Measurements from ENCODE around the gene PHF8. TPM values are rescaled to one million over a fixed set of nuclear protein-coding genes. Genes with fewer than 3 reads are reported as not detected.
A peak's percentile ranks its signal among the peaks of the same experiment; 100 is the strongest.

The PHF8 gene
- total RNA-seq, 2 experiments from 2014 or later = 39.6 to 41.3 TPM

GRCh38 chrX:54048412-54048811 lies 4.1 kb upstream of the PHF8 start:
- ChIA-PET CTCF (interaction anchor here (1.5 kb wide), 1 partner anchor 12 kb away, joined by 3 read pairs; no protein-coding TSS in a partner anchor), POLR2A (no interaction called here)
- Mint-ChIP-seq H3K9me3 (no peaks in the 10 kb centered on the region), H3K36me3 (ENCODE audit: low read depth) (peaks cover 1% of the 10 kb centered on the region), H3K4me1 (peaks cover 10% of the 10 kb centered on the region), H3K27ac (no peak overlapping the region), H3K27me3 (no peaks in the 10 kb centered on the region), H3K4me3 (no peak overlapping the region)
- no peak for DNase-seq

GRCh38 chrX:54045563-54046228 lies 1.4 kb upstream of the PHF8 start:
- CTCF ChIA-PET = interaction anchor here (0.6 to 1.5 kb wide), 3 partner anchors 16 to 1075 kb away, joined by 3 to 4 read pairs (median 3); no protein-coding TSS in a partner anchor
- Mint-ChIP-seq H3K27ac (peak overlapping the region; percentile 97), H3K9me3 (no peaks in the 10 kb centered on the region), H3K4me1 (peaks cover 16% of the 10 kb centered on the region), H3K27me3 (no peaks in the 10 kb centered on the region), H3K36me3 (ENCODE audit: low read depth) (peaks cover 8% of the 10 kb centered on the region), H3K4me3 (peak overlapping the region; percentile 96)
- DNase-seq = no peak
- POLR2A ChIA-PET = no interaction called here

GRCh38 chrX:54044877-54045338 lies 635 bp upstream of the PHF8 start:
- Mint-ChIP-seq H3K27ac (peak overlapping the region; percentile 97), H3K27me3 (no peaks in the 10 kb centered on the region), H3K4me3 (peak overlapping the region; percentile 96), H3K9me3 (no peaks in the 10 kb centered on the region), H3K4me1 (peaks cover 20% of the 10 kb centered on the region), H3K36me3 (ENCODE audit: low read depth) (peaks cover 12% of the 10 kb centered on the region)
- ChIA-PET CTCF (interaction anchor here (1.2 to 1.5 kb wide), 3 partner anchors 15 to 1075 kb away, joined by 3 to 4 read pairs (median 3); partner anchors contain the start of genes RIBC1 and SMC1A), POLR2A (no interaction called here)
- no peak for DNase-seq

- no peaks in the 10 kb centered on the region for H3K27me3 Mint-ChIP-seq
- H3K4me3 Mint-ChIP-seq = peak overlapping the region; percentile 96
- peaks cover 12% of the 10 kb centered on the region for H3K36me3 Mint-ChIP-seq (ENCODE audit: low read depth)
- no peaks in the 10 kb centered on the region for H3K9me3 Mint-ChIP-seq
- DNase-seq = peak; percentile 36
- H3K4me1 Mint-ChIP-seq = peaks cover 20% of the 10 kb centered on the region
- POLR2A ChIA-PET = no interaction called here
- CTCF ChIA-PET = interaction anchor here (0.6 to 1.4 kb wide), 4 partner anchors 13 to 29 kb away, joined by 3 to 5 read pairs (median 4); no protein-coding TSS in a partner anchor
- H3K27ac Mint-ChIP-seq = peak overlapping the region; percentile 97
Observed at GRCh38 chrX:54043541-54044125, 640 bp downstream of the PHF8 start.

- DNase-seq = no peak
- peak overlapping the region; percentile 97 for H3K27ac Mint-ChIP-seq
- H3K36me3 Mint-ChIP-seq (ENCODE audit: low read depth) = peaks cover 12% of the 10 kb centered on the region
- H3K9me3 Mint-ChIP-seq = no peaks in the 10 kb centered on the region
- ChIA-PET CTCF (interaction anchor here (0.6 to 1.4 kb wide), 5 partner anchors 12 to 151 kb away, joined by 3 to 5 read pairs (median 4); no protein-coding TSS in a partner anchor), POLR2A (no interaction called here)
- H3K4me1 Mint-ChIP-seq = peaks cover 20% of the 10 kb centered on the region
- H3K4me3 Mint-ChIP-seq = peak overlapping the region; percentile 96
- no peaks in the 10 kb centered on the region for H3K27me3 Mint-ChIP-seq
Observed at GRCh38 chrX:54043056-54043455, 1.2 kb downstream of the PHF8 start.

GRCh38 chrX:54042609-54043021 lies 1.7 kb downstream of the PHF8 start:
- POLR2A ChIA-PET = no interaction called here
- DNase-seq = peak; percentile 36
- H3K36me3 Mint-ChIP-seq (ENCODE audit: low read depth) = peaks cover 13% of the 10 kb centered on the region
- H3K4me3 Mint-ChIP-seq = peak overlapping the region; percentile 96
- no peaks in the 10 kb centered on the region for H3K9me3 Mint-ChIP-seq
- peaks cover 20% of the 10 kb centered on the region for H3K4me1 Mint-ChIP-seq
- H3K27me3 Mint-ChIP-seq = no peaks in the 10 kb centered on the region
- H3K27ac Mint-ChIP-seq = peak overlapping the region; percentile 97
- CTCF ChIA-PET = interaction anchor here (0.6 to 1.4 kb wide), 5 partner anchors 12 to 151 kb away, joined by 3 to 5 read pairs (median 3); no protein-coding TSS in a partner anchor

- DNase-seq = no peak
- CTCF ChIA-PET = interaction anchor here (0.8 to 2.2 kb wide), 4 partner anchors 10 to 15 kb away, joined by 4 to 6 read pairs (median 4); no protein-coding TSS in a partner anchor
- peaks cover 1% of the 10 kb centered on the region for H3K4me1 Mint-ChIP-seq
- no peaks in the 10 kb centered on the region for H3K9me3 Mint-ChIP-seq
- H3K4me3 Mint-ChIP-seq = no peak overlapping the region
- no peaks in the 10 kb centered on the region for H3K27me3 Mint-ChIP-seq
- no peak overlapping the region for H3K27ac Mint-ChIP-seq
- POLR2A ChIA-PET = no interaction called here
- H3K36me3 Mint-ChIP-seq (ENCODE audit: low read depth) = peaks cover 54% of the 10 kb centered on the region
Observed at GRCh38 chrX:54030329-54030728, 13.9 kb downstream of the PHF8 start.

- H3K27ac Mint-ChIP-seq = no peak overlapping the region
- DNase-seq = no peak
- peaks cover 1% of the 10 kb centered on the region for H3K4me1 Mint-ChIP-seq
- CTCF ChIA-PET = interaction anchor here (0.8 kb wide), 1 partner anchor 16 kb away, joined by 4 read pairs; no protein-coding TSS in a partner anchor
- peaks cover 53% of the 10 kb centered on the region for H3K36me3 Mint-ChIP-seq (ENCODE audit: low read depth)
- no peaks in the 10 kb centered on the region for H3K27me3 Mint-ChIP-seq
- no peak overlapping the region for H3K4me3 Mint-ChIP-seq
- no peaks in the 10 kb centered on the region for H3K9me3 Mint-ChIP-seq
- POLR2A ChIA-PET = no interaction called here
Observed at GRCh38 chrX:54029529-54030143, 14.6 kb downstream of the PHF8 start.

- H3K36me3 Mint-ChIP-seq (ENCODE audit: low read depth) = peaks cover 40% of the 10 kb centered on the region
- POLR2A ChIA-PET = no interaction called here
- CTCF ChIA-PET = no interaction called here
- H3K4me1 Mint-ChIP-seq = peaks cover 1% of the 10 kb centered on the region
- no peaks in the 10 kb centered on the region for H3K27me3 Mint-ChIP-seq
- no peak for DNase-seq
- H3K4me3 Mint-ChIP-seq = no peak overlapping the region
- H3K27ac Mint-ChIP-seq = no peak overlapping the region
- no peaks in the 10 kb centered on the region for H3K9me3 Mint-ChIP-seq
Observed at GRCh38 chrX:54024350-54024749, 19.9 kb downstream of the PHF8 start.

GRCh38 chrX:54012830-54013500 lies 31.3 kb downstream of the PHF8 start:
- no peak overlapping the region for H3K27ac Mint-ChIP-seq
- H3K9me3 Mint-ChIP-seq = no peaks in the 10 kb centered on the region
- DNase-seq = no peak
- H3K4me1 Mint-ChIP-seq = peaks cover 11% of the 10 kb centered on the region
- no peak overlapping the region for H3K4me3 Mint-ChIP-seq
- CTCF ChIA-PET = interaction anchor here (0.7 kb wide), 1 partner anchor 1142 kb away, joined by 4 read pairs; no protein-coding TSS in a partner anchor
- peaks cover 43% of the 10 kb centered on the region for H3K36me3 Mint-ChIP-seq (ENCODE audit: low read depth)
- POLR2A ChIA-PET = no interaction called here
- H3K27me3 Mint-ChIP-seq = no peaks in the 10 kb centered on the region

GRCh38 chrX:54007682-54008081 lies 36.6 kb downstream of the PHF8 start:
- Mint-ChIP-seq H3K27me3 (no peaks in the 10 kb centered on the region), H3K27ac (no peak overlapping the region), H3K9me3 (no peaks in the 10 kb centered on the region), H3K36me3 (ENCODE audit: low read depth) (peaks cover 40% of the 10 kb centered on the region), H3K4me3 (no peak overlapping the region), H3K4me1 (no peaks in the 10 kb centered on the region)
- POLR2A ChIA-PET = no interaction called here
- CTCF ChIA-PET = no interaction called here
- no peak for DNase-seq

- Mint-ChIP-seq H3K4me3 (no peak overlapping the region), H3K9me3 (no peaks in the 10 kb centered on the region), H3K27me3 (no peaks in the 10 kb centered on the region), H3K27ac (no peak overlapping the region), H3K4me1 (no peaks in the 10 kb centered on the region), H3K36me3 (ENCODE audit: low read depth) (peaks cover 43% of the 10 kb centered on the region)
- ChIA-PET POLR2A (no interaction called here), CTCF (no interaction called here)
- no peak for DNase-seq
Observed at GRCh38 chrX:53997724-53998123, 46.5 kb downstream of the PHF8 start.

All from activated CD4-positive, alpha-beta T cell treated with anti-CD3 and anti-CD28 coated beads, Interleukin-2, amount 10 ng/mL, durations not matched to agents 7 days and 5 days (primary cell).